Retina (tissue), 1 donor: ENCODE results near the gene DOHH.
A peak's percentile ranks its signal among the peaks of the same experiment; 100 is the strongest.

ENCODE experiments used
- DNase-seq: peaks from one replicate; pipeline ENCODE4 v3.0.0-alpha.2; 2016

Gene DOHH

GRCh38 chr19:3500429-3501101 lies at the start of gene DOHH:
Gene DOHH, minus strand, starts transcription at chr19:3500674. Its CDS starts 3,860 bp downstream, at chr19:3496814.
- peak; percentile 98 for DNase-seq

- no peak for DNase-seq
Measured at GRCh38 chr19:3549816-3550215, 49.3 kb upstream of the DOHH start.

DNA sequence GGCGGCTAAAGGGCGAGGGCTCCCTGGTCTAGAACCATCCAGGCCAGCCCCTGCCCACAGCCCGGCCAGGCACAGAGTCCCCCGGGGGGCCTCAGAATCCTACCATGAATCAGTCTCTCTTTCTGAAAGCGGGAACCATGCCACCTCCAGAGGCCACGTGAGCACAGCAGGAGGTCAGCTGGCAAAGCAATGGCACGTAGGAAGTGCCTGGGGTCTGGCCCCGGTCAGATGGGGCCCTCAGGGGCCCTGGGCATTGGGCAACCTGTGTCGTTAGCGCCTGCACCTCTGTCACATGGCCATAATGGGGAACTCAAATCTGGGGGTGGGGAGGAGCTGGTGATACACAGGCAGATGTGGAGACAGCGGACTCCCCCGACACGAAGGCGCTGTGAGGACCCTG lies 48.1 kb upstream of the DOHH start:
- DNase-seq: no peak

GRCh38 chr19:3547767-3548282 lies 47.4 kb upstream of the DOHH start:
- DNase-seq: no peak

- DNase-seq: no peak
Measured at GRCh38 chr19:3547301-3547731, 46.8 kb upstream of the DOHH start.

DNA sequence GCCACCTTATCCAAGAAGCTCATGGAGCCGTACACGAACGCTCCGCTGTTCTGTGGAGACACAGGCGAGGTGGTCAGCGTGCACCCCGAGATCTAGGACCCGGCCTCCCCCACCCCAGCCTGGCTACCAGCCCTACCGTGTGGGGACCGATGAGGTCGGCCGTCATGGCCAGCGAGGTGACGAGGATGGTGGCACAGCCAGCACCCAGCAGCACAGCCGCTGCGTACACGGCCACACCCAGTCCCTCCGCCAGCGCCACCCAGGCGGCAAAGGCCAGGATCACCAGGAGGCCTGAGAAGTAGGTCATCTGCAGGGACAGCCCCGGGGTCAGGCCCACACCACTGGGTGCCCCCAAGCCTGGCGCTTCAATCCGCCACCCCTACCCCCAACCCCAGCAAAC lies 45.6 kb upstream of the DOHH start:
- DNase-seq: no peak

DNA sequence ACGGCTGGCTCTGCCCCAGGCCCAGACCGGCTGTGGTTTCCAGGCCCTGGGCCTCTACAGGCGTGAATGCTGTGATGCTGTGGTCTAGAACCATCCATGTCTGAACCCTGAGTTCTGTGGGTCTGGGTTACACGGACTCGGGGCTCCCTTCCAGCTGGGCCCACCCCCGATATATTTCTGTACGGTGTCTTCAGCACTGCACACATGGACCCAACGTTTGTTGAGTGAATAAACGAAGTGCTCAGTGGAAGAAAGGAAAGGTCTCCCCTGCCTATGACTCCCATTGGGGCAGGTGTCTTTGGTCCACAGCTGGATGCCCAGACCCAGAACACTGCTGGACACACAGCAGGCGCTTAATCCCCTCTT lies 45.2 kb upstream of the DOHH start:
- DNase-seq: no peak

DNA sequence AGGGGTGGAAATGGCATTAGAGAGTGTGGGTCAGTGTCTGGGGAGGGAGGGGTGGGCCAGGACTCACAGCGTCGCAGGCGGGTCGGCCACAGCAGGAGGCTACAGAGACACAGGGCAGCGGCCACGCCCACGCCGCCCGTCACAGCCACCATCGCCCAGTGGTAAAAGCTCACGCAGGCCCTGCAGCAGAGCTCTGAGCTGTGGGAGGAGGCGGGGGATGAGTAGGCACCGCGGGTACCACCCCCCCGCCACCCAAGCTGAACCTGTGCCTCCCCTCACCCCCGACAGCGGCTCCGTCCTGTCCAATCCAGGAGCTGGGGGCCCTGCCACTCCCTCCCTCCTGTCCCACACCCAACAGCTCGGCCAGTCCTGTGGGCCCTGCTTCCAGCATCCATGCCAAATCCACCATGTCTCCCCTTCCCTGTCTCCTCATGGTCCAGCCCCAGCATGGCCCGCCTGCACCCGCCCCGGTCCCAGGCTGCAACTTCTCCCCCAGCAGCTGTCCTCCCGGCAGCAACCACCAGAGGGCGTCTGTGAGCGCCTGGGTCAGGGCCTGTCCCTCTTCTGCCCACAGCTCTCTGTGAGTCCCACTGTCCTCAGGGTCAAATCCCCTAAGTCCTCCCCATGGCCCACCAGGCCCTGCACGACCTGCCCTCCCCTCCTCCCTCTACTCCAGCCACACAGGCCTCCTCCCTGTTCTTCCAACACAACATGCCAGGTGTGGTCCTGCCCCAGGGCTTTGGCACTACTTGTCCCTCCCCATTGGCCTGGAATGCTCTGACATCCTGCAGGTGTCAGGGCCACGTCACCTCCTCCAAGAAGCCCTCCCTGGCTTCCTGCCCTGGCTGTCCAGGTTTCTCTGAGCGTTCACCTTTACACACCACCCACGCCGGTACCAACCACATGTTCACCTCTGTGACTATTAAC lies 44.5 kb upstream of the DOHH start:
- DNase-seq: peak; percentile 74

GRCh38 chr19:3544058-3544376 lies 43.5 kb upstream of the DOHH start:
- DNase-seq: no peak

DNA sequence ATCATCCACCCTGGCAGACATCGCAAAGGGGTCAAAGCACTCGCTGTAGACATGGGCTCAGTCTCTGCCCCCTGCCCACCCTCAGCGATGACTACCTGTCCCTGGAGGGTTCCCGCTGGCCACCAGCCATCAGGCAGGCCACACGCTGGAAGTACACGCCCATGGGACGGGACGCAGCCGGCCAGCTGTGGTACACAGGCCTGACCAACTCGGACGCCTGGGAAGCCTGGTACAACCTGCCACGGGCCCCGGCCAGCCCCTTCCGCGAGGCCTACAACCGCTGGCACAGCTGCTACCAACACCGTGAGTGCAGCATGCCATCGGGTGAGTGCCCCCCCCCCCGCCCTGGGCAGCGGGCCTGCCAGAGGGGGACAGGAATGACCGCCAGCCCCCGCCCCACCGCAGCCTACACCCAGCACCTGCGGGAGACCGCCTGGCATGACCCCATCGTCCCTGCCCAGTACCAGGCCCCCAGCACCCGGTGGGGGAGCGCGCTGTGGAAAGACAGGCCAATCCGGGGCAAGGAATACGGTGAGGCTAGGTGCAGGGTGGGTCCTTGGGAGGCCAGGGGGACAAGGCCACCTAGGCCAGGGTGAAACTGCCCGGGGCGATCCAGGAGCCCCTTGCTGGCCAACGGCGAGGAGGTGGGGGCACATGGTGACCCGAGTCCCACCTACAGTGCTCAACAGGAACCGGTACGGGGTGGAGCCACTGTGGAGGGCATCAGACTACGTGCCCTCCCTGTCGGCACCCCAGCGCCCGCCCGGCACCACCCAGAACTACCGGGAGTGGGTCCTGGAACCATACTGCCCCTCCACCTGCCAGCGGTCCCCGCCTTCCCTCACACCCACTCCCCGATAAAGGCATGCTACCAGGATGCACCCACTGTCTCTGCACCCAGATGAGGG lies 42.9 kb upstream of the DOHH start:
- no peak for DNase-seq

DNA sequence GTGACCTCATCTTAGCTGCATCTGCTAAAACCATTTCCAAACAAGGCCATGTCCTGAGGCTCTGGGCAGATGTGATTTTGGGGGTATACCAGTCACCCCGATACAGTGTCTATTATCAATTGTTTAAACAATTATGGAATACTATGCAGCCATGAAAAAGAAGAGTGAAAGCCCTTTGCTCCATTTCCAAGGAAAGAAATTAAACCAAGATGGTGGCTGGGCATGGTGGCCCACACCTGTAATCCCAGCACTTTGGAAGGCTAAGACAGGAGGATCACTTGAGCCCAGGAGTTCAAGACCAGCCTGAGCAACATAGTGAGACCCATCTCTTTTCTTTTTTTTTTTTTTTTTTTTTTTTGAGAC lies 39.3 kb upstream of the DOHH start:
- no peak for DNase-seq

GRCh38 chr19:3538965-3539755 lies 38.7 kb upstream of the DOHH start, which contains the start of gene TEKTIP1:
Gene TEKTIP1, plus strand, starts transcription at chr19:3539174. Its CDS starts 4 bp downstream, at chr19:3539178.
- DNase-seq: no peak

GRCh38 chr19:3538258-3538929 lies 37.9 kb upstream of the DOHH start:
- DNase-seq: no peak

DNA sequence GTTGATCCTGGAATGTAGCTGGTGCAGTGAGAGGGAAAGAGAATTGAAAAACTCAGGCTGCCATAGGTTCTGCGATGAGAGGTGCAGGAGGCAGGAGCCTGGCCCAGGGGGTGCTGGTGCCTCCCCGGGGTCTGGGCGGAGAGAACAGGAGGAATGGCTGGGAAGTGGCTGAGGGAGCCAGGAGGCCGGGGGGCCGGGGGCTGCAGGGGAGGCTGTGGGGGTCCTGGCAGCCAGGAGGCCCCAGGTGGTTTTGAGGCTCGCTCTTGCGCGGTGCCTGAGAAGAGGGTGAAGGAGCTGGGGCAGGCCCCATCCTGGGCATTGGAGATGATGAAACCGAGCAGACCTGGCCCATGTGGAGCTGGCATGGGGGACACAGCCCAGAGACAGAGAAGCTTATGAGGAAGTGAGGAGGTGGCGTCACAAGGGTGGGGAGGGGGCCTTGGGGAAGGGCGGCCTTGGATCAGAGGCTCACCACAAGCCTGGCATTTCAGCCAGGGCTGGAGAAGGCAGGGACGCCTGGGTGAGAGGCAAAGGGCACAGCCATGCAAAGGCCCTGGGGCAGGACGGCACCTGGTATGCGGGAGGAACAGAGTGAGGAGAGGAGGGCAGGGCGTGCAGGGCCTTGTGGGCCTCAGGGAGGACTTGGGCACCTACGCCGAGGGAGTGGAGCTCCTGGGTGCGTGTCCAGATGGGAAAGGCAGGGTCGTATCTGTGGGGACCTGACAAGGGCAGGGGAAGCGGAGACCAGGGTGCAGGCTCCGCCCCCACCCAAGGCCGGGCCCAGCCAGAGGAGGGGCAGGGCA lies 37.2 kb upstream of the DOHH start:
- no peak for DNase-seq

DNA sequence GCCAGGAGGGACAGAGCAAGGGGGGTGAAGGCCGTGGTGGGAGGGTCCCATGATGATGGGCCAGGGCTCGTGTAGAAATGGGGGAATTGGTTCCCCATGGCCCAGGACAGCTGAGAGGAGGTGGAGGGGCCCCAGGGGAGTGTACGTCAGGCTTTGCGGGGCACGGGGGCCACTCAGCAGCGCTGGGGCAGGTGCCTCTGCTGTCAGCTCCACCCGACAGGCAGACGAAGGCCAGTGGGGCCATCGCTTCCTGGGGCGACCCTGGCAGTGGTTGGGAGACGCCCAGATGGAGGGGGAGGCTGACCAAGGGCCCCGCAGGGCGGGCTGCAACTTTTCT lies 36.6 kb upstream of the DOHH start:
- DNase-seq: no peak

DNA sequence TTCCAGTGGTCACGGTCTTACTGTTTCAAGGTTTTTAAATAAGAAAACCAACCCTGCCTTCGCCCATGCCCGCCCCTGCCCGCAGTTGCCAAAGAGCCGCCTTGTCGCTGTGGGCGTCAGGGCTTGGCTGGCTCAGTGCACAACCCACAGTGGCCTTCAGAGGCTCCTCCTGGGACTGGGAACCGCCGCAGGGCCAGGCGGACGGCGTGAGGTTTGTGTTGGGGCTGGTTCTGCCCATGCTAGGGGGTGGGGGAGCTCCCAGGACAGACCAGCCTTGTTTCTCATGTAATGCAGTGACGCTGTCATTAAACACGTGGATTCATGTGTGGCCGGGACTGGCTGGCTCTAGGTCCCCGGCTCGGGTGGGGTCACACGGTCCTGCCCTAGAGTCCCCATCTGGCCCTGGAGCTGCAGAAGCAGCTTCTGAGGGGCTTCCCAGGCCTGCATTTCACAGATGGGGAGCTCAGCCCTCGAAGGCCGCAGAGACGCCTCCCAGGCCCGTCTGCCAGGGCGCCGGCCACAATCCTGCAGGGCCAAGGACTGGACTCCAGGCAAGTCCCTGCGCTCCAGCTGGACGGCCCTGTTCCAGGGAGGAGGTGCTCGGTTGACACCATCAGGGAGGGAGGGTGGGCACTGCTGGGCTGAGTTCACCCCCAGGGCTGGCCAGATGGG lies 36.1 kb upstream of the DOHH start:
- no peak for DNase-seq

DNA sequence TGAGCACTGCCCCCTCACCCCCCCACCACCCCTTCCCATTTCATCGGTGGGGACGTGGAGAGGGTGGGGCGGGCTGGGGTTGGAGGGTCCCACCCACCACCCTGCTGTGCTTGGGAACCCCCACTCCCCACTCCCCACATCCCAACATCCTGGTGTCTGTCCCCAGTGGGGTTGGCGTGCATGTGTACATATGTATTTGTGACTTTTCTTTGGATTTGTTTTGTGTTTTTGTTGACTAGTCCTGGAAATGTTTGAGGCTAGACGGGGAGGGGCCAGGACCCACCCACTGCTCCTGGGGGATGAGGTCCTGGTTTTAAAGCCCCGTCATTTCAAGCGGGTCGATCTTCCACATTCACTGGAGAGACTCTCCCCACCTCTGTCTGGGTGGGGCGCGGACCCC lies 35.5 kb upstream of the DOHH start:
- no peak for DNase-seq

- DNase-seq: no peak
Measured at GRCh38 chr19:3535563-3535965, 35.1 kb upstream of the DOHH start.

GRCh38 chr19:3535235-3535535 lies 34.7 kb upstream of the DOHH start:
- DNase-seq: no peak
